Activated naive CD8-positive, alpha-beta T cell treated with anti-CD3 and anti-CD28 coated beads, Interleukin-2, amount 50 U/mL, for 16 hours (primary cell): ENCODE data around the gene ARHGEF6.
"Not testable (repeated sequence)": the region's sequence is repeated elsewhere in the genome, so short reads cannot be mapped to it uniquely, and the experiment has no call there.

ENCODE experiments used
- DNase-seq: peaks from one replicate; pipeline ENCODE4 v3.0.0-alpha.2; 2020; ENCODE audit warnings: low read depth, low spot score

Gene ARHGEF6

GRCh38 chrX:136781180-136781797, 557 bp upstream of the ARHGEF6 start:
- no peak for DNase-seq

- DNase-seq = no peak
These were observed 491 bp downstream of the ARHGEF6 start for GRCh38 chrX:136780241-136780640.

GRCh38 chrX:136779346-136779781, 1.4 kb downstream of the ARHGEF6 start:
- DNase-seq = no peak

GRCh38 chrX:136778916-136779315, 1.8 kb downstream of the ARHGEF6 start:
- DNase-seq = no peak

GRCh38 chrX:136778020-136778419, 2.7 kb downstream of the ARHGEF6 start:
- DNase-seq = no peak

- DNase-seq = no peak
These were observed 7.1 kb downstream of the ARHGEF6 start for GRCh38 chrX:136773648-136774047.

- not testable (repeated sequence) for DNase-seq
These were observed 8.9 kb downstream of the ARHGEF6 start for GRCh38 chrX:136771869-136772268.

GRCh38 chrX:136768469-136769084, 12.2 kb downstream of the ARHGEF6 start:
- no peak for DNase-seq

- no peak for DNase-seq
These were observed 13.4 kb downstream of the ARHGEF6 start for GRCh38 chrX:136767104-136767941.

- DNase-seq = no peak
These were observed 14.0 kb downstream of the ARHGEF6 start for GRCh38 chrX:136766785-136767103.

GRCh38 chrX:136765821-136766356, 14.8 kb downstream of the ARHGEF6 start:
- no peak for DNase-seq

GRCh38 chrX:136764206-136764605, 16.5 kb downstream of the ARHGEF6 start:
- DNase-seq = no peak

- no peak for DNase-seq
These were observed 17.8 kb downstream of the ARHGEF6 start for GRCh38 chrX:136762820-136763452.

GRCh38 chrX:136761421-136761820, 19.3 kb downstream of the ARHGEF6 start:
- DNase-seq = no peak

GRCh38 chrX:136759968-136760367, 20.8 kb downstream of the ARHGEF6 start:
- DNase-seq = no peak

GRCh38 chrX:136755411-136755810, 25.3 kb downstream of the ARHGEF6 start:
- no peak for DNase-seq

GRCh38 chrX:136754651-136755050, 26.1 kb downstream of the ARHGEF6 start:
- no peak for DNase-seq

- DNase-seq = no peak
These were observed 27.9 kb downstream of the ARHGEF6 start for GRCh38 chrX:136752796-136753195.

GRCh38 chrX:136752346-136752745, 28.4 kb downstream of the ARHGEF6 start:
- DNase-seq = no peak

GRCh38 chrX:136750364-136750763, 30.4 kb downstream of the ARHGEF6 start:
- DNase-seq = no peak

- no peak for DNase-seq
These were observed 33.4 kb downstream of the ARHGEF6 start for GRCh38 chrX:136747003-136747986.
